ENCODE results near the gene SNX6.
"Not testable (repeated sequence)": the region's sequence is repeated elsewhere in the genome, so short reads cannot be mapped to it uniquely, and the experiment has no call there.

The SNX6 gene

GRCh38 chr14:34649344-34649743 is 19.4 kb upstream of the SNX6 start:
- ChIA-PET POLR2A (interaction anchor here (1.8 kb wide), 1 partner anchor 19 kb away, joined by 6 read pairs; the partner anchor contains the start of gene SNX6), CTCF (no interaction called here)
- TF ChIP-seq FOXA1 (IDR thresholded peaks at IDR 0.05) (no peak), L3MBTL2 (conservative IDR thresholded peaks at IDR 0.05) (no peak), FOXM1 (IDR thresholded peaks at IDR 0.05; ENCODE audit: borderline replicate concordance) (no peak), LEF1 (IDR thresholded peaks at IDR 0.05; ENCODE audit: borderline replicate concordance) (no peak), TARDBP (IDR thresholded peaks at IDR 0.05) (no peak), SUZ12 (IDR thresholded peaks at IDR 0.05) (no peak), HDGF (IDR thresholded peaks at IDR 0.05; ENCODE audit: borderline replicate concordance) (no peak), BHLHE40 (IDR thresholded peaks at IDR 0.05; ENCODE audit: borderline replicate concordance) (no peak), FOXK2 (IDR thresholded peaks at IDR 0.05) (no peak)
- TF ChIP-seq, protein P1, sequence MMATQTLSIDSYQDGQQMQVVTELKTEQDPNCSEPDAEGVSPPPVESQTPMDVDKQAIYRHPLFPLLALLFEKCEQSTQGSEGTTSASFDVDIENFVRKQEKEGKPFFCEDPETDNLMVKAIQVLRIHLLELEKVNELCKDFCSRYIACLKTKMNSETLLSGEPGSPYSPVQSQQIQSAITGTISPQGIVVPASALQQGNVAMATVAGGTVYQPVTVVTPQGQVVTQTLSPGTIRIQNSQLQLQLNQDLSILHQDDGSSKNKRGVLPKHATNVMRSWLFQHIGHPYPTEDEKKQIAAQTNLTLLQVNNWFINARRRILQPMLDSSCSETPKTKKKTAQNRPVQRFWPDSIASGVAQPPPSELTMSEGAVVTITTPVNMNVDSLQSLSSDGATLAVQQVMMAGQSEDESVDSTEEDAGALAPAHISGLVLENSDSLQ (IDR thresholded peaks at IDR 0.05): no peak
- DNase-seq (ENCODE audit: extremely low spot score): no peak

- no peak for TF ChIP-seq SUZ12 (IDR thresholded peaks at IDR 0.05)
- DNase-seq (ENCODE audit: extremely low spot score): no peak
- CTCF ChIA-PET: no interaction called here
- POLR2A ChIA-PET: interaction anchor here (0.9 kb wide), 1 partner anchor 16 kb away, joined by 4 read pairs; no protein-coding TSS in a partner anchor
These were observed 16.8 kb upstream of the SNX6 start for GRCh38 chr14:34646570-34647255.

DNA sequence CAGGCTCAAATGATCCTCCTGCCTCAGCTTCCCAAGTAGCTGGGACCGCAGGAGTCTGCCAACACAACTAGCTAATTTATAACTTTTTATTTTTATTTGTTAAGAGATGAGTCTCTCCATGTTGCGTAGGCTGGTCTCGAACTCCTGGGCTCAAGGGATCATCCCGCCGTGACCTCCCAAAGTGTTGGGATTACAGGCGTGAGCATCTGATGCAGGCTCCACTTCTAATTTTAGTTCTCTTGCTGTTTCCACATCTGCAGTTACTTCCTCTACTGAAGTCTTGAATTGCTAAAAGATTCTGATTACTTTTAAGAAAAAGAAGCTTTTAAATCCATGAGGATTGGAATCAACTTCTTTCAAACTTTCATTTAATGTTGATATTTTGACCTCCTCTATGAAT is 13.4 kb upstream of the SNX6 start:
- CTCF ChIA-PET: no interaction called here
- DNase-seq (ENCODE audit: extremely low spot score): no peak
- POLR2A ChIA-PET: interaction anchor here (1.3 kb wide), 1 partner anchor 13 kb away, joined by 6 read pairs; the partner anchor contains the start of gene SNX6
- TF ChIP-seq ELF4 (IDR thresholded peaks at IDR 0.05) (no peak), CTBP1 (IDR thresholded peaks at IDR 0.05; ENCODE audit: borderline replicate concordance) (no peak), TARDBP (IDR thresholded peaks at IDR 0.05) (no peak), L3MBTL2 (conservative IDR thresholded peaks at IDR 0.05) (no peak), HDGF (IDR thresholded peaks at IDR 0.05; ENCODE audit: borderline replicate concordance) (no peak), FOXK2 (IDR thresholded peaks at IDR 0.05) (no peak), SP1 (IDR thresholded peaks at IDR 0.05) (no peak), FOXA1 (IDR thresholded peaks at IDR 0.05) (no peak), ARNT (IDR thresholded peaks at IDR 0.05) (no peak), ZNF384 (IDR thresholded peaks at IDR 0.05) (no peak), BHLHE40 (IDR thresholded peaks at IDR 0.05; ENCODE audit: borderline replicate concordance) (no peak), FOXM1 (IDR thresholded peaks at IDR 0.05; ENCODE audit: borderline replicate concordance) (no peak), LEF1 (IDR thresholded peaks at IDR 0.05; ENCODE audit: borderline replicate concordance) (no peak), SUZ12 (IDR thresholded peaks at IDR 0.05) (no peak), NFRKB (IDR thresholded peaks at IDR 0.05) (no peak)
- TF ChIP-seq, protein P1 (IDR thresholded peaks at IDR 0.05): no peak

GRCh38 chr14:34642595-34642994 is 12.6 kb upstream of the SNX6 start:
- CTCF ChIA-PET: no interaction called here
- POLR2A ChIA-PET: no interaction called here
- DNase-seq (ENCODE audit: extremely low spot score): no peak
- TF ChIP-seq ZNF384 (IDR thresholded peaks at IDR 0.05): no peak

DNA sequence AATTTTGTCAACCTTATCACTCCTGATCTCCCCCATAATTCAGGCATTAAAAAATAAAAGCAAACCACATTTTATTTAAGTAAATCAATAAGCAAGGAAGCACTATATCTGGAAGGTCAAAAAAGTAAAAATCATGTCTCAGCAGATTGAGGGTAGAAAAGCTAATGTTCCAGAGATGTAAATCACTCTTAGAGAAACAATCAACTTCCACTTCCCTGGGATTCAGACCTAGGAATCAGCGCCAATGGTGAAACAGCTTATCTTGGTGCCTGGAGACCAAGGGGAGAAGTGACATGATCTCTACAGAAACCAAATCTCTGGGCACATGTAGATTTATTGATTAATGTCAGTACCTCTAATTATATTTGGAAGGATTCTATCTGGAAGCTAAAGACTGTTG is 10.9 kb upstream of the SNX6 start:
- TF ChIP-seq, protein P1 (IDR thresholded peaks at IDR 0.05): peak; percentile 14; the same call in 1 of the 2 replicates
- TF ChIP-seq ARNT (IDR thresholded peaks at IDR 0.05): no peak
- ChIA-PET CTCF (no interaction called here), POLR2A (interaction anchor here (1.8 kb wide), 1 partner anchor 10 kb away, joined by 7 read pairs; the partner anchor contains the start of gene SNX6)
- no peak for DNase-seq (ENCODE audit: extremely low spot score)

GRCh38 chr14:34634360-34634771 is 4.4 kb upstream of the SNX6 start:
- POLR2A ChIA-PET; DNase-seq (ENCODE audit: extremely low spot score); CTCF ChIA-PET: not testable (repeated sequence)
- peak; percentile 87 for TF ChIP-seq ZNF384 (IDR thresholded peaks at IDR 0.05)

DNA sequence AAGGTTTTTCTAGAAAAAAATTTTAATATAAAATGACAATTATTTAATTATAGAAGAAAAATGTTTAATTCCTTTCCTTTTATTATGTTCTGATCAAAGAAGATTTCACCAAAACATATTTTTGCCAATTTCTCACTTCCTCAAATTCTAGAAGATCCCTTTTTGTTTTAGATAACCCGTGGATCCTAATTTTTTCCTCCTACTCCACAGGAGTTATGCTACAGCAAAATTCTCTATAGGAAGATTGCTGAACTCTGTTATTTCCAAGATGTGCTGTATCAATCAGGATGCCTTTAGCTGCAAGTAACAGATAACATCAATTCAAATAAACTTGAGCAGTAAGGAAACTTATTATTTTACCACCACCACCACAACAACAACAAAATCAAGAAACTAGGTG is 3.8 kb upstream of the SNX6 start:
- ChIA-PET CTCF (no interaction called here), POLR2A (no interaction called here)
- no peak for DNase-seq (ENCODE audit: extremely low spot score)
- TF ChIP-seq NFRKB (IDR thresholded peaks at IDR 0.05) (no peak), BHLHE40 (IDR thresholded peaks at IDR 0.05; ENCODE audit: borderline replicate concordance) (no peak), ELF4 (IDR thresholded peaks at IDR 0.05) (no peak), ARNT (IDR thresholded peaks at IDR 0.05) (no peak), HDGF (IDR thresholded peaks at IDR 0.05; ENCODE audit: borderline replicate concordance) (no peak), LEF1 (IDR thresholded peaks at IDR 0.05; ENCODE audit: borderline replicate concordance) (no peak), L3MBTL2 (conservative IDR thresholded peaks at IDR 0.05) (no peak), CTBP1 (IDR thresholded peaks at IDR 0.05; ENCODE audit: borderline replicate concordance) (no peak), FOXM1 (IDR thresholded peaks at IDR 0.05; ENCODE audit: borderline replicate concordance) (no peak), SP1 (IDR thresholded peaks at IDR 0.05) (no peak), SUZ12 (IDR thresholded peaks at IDR 0.05) (no peak), ZNF384 (IDR thresholded peaks at IDR 0.05) (no peak), TARDBP (IDR thresholded peaks at IDR 0.05) (no peak)
- TF ChIP-seq, protein P1 (IDR thresholded peaks at IDR 0.05): no peak
